Glutamatergic neuron (in vitro differentiated cells): ENCODE data around the gene AHSP. TPM values are rescaled to one million over a fixed set of nuclear protein-coding genes. Genes with fewer than 3 reads are reported as not detected.
"Not testable (repeated sequence)": the region's sequence is repeated elsewhere in the genome, so short reads cannot be mapped to it uniquely, and the experiment has no call there.

Experiments
- DNase-seq: peaks from one replicate; pipeline ENCODE4 v3.0.0; 2022
- H3K27ac Mint-ChIP-seq: one replicate; pipeline ENCODE4 v1.8.0; 2020; ENCODE audit warnings: mild to moderate bottlenecking, mixed read lengths, inconsistent platforms; ENCODE audit not compliant: unreplicated experiment
- H3K27me3 Mint-ChIP-seq: one replicate; pipeline ENCODE4 v1.8.0; 2020; ENCODE audit warnings: mild to moderate bottlenecking, moderate library complexity, mixed read lengths, inconsistent platforms; ENCODE audit not compliant: unreplicated experiment
- H3K36me3 Mint-ChIP-seq: one replicate; pipeline ENCODE4 v1.8.0; 2020; ENCODE audit warnings: mild to moderate bottlenecking, mixed read lengths, inconsistent platforms; ENCODE audit not compliant: unreplicated experiment
- H3K4me1 Mint-ChIP-seq: one replicate; pipeline ENCODE4 v1.8.0; 2020; ENCODE audit warnings: mild to moderate bottlenecking, low read depth, mixed read lengths, inconsistent platforms; ENCODE audit not compliant: unreplicated experiment
- H3K4me3 Mint-ChIP-seq: one replicate; pipeline ENCODE4 v1.8.0; 2020; ENCODE audit warnings: mild to moderate bottlenecking, mixed read lengths, inconsistent platforms; ENCODE audit not compliant: unreplicated experiment
- H3K9me3 Mint-ChIP-seq: one replicate; pipeline ENCODE4 v1.8.0; 2020; ENCODE audit warnings: mild to moderate bottlenecking, moderate library complexity, mixed read lengths, inconsistent platforms; ENCODE audit not compliant: unreplicated experiment
- CTCF ChIP-seq: fragments of 200-600 bp; sonication (generic); IDR thresholded peaks from one replicate; pipeline ENCODE4 v1.5.0; 2021; ENCODE audit not compliant: partially characterized antibody, unreplicated experiment
- total RNA-seq: library from RNA; stranded (reverse); fragmentation: NEBNext Ultra II Directional; extraction: Animal tissue kit (Norgen Biotek cat#: 25700); gene quantifications from one replicate; pipeline ENCODE4 v1.2.1, GENCODE V29; 2021; ENCODE audit not compliant: unreplicated experiment

Gene AHSP
- total RNA-seq, 1 donor from 2014 or later: not detected

DNA sequence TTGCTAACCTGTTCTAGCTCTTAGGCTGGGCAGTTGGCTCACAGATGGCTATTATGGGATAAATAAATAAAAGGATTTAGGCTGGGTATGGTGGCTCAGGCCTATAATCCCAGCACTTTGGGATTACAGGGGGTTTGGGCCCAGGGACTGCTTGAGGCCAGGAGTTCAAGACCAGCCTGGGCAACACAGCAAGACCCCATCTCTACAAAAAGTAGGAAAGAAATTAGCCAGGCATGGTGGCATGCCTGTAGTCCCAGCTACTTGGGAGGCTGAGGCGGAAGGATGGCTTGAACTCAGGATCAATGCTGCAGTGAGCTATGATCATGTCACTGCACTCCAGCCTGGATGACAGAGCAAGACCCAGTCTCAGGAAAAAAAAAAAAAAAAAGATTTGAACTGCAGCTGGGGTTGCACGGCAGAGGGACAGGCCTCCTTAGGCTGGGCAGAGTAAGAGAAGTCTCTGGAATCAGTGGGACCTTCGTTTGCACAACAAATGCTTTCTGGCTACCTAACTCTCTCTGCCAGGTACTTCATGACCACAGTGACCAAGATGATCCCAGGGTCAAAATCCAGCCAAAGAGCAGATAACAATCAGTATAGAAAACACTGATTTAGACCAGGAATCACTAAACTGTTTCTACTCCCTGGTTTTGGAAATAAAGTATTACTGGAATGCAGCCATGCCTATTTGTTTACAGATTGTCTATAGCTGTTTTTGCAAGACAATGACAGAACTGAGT lies 26.3 kb upstream of the AHSP start:
- H3K27ac Mint-ChIP-seq: no peak overlapping the region
- DNase-seq: no peak

DNA sequence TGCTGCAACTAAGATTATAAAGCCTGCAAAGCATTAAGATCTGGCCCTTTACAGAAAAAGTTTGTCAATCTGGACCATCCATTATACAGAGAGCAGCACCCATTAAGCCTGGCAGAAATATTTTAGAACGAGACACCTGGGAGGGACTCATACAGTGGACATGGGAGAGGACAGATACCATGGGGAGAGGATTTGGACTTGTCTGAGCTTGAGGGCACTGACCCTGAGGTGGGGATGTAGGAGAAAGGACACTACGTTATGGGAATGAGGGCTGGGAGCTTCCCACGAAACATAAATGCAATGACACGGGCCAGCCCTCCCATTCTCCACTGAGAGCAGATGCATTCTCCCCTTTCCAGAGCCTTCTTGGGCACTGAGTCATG lies 25.7 kb upstream of the AHSP start:
- Mint-ChIP-seq H3K36me3 (no peaks in the 10 kb centered on the region), H3K9me3 (peaks cover 1% of the 10 kb centered on the region), H3K4me1 (no peaks in the 10 kb centered on the region), H3K4me3 (no peak overlapping the region), H3K27ac (no peak overlapping the region), H3K27me3 (peaks cover 3% of the 10 kb centered on the region)
- DNase-seq: no peak
- no peak for TF ChIP-seq CTCF

More for the DNA sequence above, 26.3 kb upstream of the AHSP start:
- peaks cover 1% of the 10 kb centered on the region for H3K9me3 Mint-ChIP-seq
- H3K4me1 Mint-ChIP-seq: no peaks in the 10 kb centered on the region
- H3K27me3 Mint-ChIP-seq: peaks cover 3% of the 10 kb centered on the region
- no peak for TF ChIP-seq CTCF
- no peak overlapping the region for H3K4me3 Mint-ChIP-seq
- H3K36me3 Mint-ChIP-seq: no peaks in the 10 kb centered on the region

GRCh38 chr16:31502981-31503380 lies 24.7 kb upstream of the AHSP start:
- peaks cover 1% of the 10 kb centered on the region for H3K9me3 Mint-ChIP-seq
- TF ChIP-seq CTCF: no peak
- peaks cover 4% of the 10 kb centered on the region for H3K4me1 Mint-ChIP-seq
- no peaks in the 10 kb centered on the region for H3K36me3 Mint-ChIP-seq
- H3K27me3 Mint-ChIP-seq: peaks cover 3% of the 10 kb centered on the region
- no peak for DNase-seq
- no peak overlapping the region for H3K4me3 Mint-ChIP-seq
- no peak overlapping the region for H3K27ac Mint-ChIP-seq

DNA sequence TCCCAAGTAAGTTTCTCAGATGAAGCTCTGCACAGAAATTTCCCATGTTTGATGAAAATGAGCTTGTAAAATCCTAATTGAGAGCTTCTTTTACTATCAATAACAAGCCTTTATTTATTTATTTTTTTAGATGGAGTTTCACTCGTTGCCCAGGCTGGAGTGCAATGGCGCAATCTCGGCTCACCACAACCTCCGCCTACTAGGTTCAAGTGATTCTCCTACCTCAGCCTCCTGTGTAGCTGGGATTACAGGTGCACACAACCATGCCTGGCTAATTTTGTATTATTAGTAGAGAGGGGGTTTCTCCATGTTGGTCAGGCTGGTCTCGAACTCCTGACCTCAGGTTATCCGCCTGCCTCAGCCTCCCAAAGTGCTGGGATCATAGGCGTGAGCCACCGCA lies 24.1 kb upstream of the AHSP start:
- H3K27ac Mint-ChIP-seq, H3K4me3 Mint-ChIP-seq, H3K4me1 Mint-ChIP-seq, H3K36me3 Mint-ChIP-seq, DNase-seq, H3K9me3 Mint-ChIP-seq, H3K27me3 Mint-ChIP-seq: not testable (repeated sequence)

GRCh38 chr16:31504159-31504558 lies 23.5 kb upstream of the AHSP start:
- Mint-ChIP-seq H3K4me1 (peaks cover 9% of the 10 kb centered on the region), H3K9me3 (peaks cover 4% of the 10 kb centered on the region), H3K36me3 (no peaks in the 10 kb centered on the region), H3K27ac (no peak overlapping the region), H3K4me3 (no peak overlapping the region), H3K27me3 (peaks cover 5% of the 10 kb centered on the region)
- no peak for DNase-seq
- no peak for TF ChIP-seq CTCF
